Common myeloid progenitor, CD34-positive (primary cell): ENCODE data around the gene UBXN10.

Experiments used
- CTCF ChIA-PET: fragments of 350-600 bp; sonication (Branson Sonifier 250); formaldehyde crosslinking; loops from one replicate; lab custom pipeline; 2021; ENCODE audit warnings: antibody characterized with exemption; lab: Charles Lee
- POLR2A ChIA-PET: fragments of 350-600 bp; sonication (Branson Sonifier 250); formaldehyde crosslinking; loops from one replicate; lab custom pipeline; 2021; ENCODE audit warnings: antibody characterized with exemption; lab: Charles Lee
- DNase-seq, 3 donors: peaks; one replicate each; pipeline versions ENCODE4 v3.0.0 to v3.0.0-alpha.2; 2013
- H3K27ac ChIP-seq, 2 experiments: 1 replicate in 1 of 2; 2 replicates in 1 of 2; pipeline ENCODE4 v1.7.0; 2013; ENCODE audit warnings: inconsistent platforms in 2 of 2, low read length in 2 of 2, mild to moderate bottlenecking in 2 of 2, low read depth in 1 of 2, moderate library complexity in 1 of 2; ENCODE audit not compliant: severe bottlenecking in 2 of 2, insufficient read depth in 1 of 2, poor library complexity in 1 of 2
- H3K27me3 ChIP-seq, 5 experiments: replicated peaks in 2 of 5; 1 replicate in 3 of 5; 2 replicates in 2 of 5; pipeline versions ENCODE4 v1.6.1 to v1.7.0; 2013; ENCODE audit warnings: low read length in 4 of 5, mild to moderate bottlenecking in 2 of 5, moderate library complexity in 2 of 5, inconsistent platforms in 1 of 5; ENCODE audit not compliant: insufficient read depth in 5 of 5, control insufficient read depth in 4 of 5
- H3K36me3 ChIP-seq, 4 experiments: 1 replicate in 2 of 4; 2 replicates in 2 of 4; pipeline versions ENCODE4 v1.6.1 to v1.7.0; 2013; ENCODE audit warnings: low read length in 3 of 4, control low read depth in 1 of 4, mild to moderate bottlenecking in 1 of 4; ENCODE audit not compliant: control insufficient read depth in 4 of 4, insufficient read depth in 4 of 4
- H3K4me1 ChIP-seq, 4 experiments: 1 replicate in 3 of 4; 2 replicates in 1 of 4; pipeline versions ENCODE4 v1.6.1 to v1.7.1; 2013; ENCODE audit warnings: low read length in 3 of 4, mild to moderate bottlenecking in 3 of 4, control low read depth in 1 of 4, inconsistent platforms in 1 of 4, moderate library complexity in 1 of 4; ENCODE audit not compliant: control insufficient read depth in 4 of 4, insufficient read depth in 4 of 4; ENCODE audit errors: control extremely low read depth in 1 of 4
- H3K4me3 ChIP-seq, 7 experiments: 1 replicate in 4 of 7; 2 replicates in 3 of 7; pipeline versions ENCODE4 v1.5.1 to v1.7.0; 2013; ENCODE audit warnings: mild to moderate bottlenecking in 7 of 7, low read length in 6 of 7, moderate library complexity in 6 of 7, inconsistent platforms in 2 of 7, low read depth in 2 of 7, control low read depth in 1 of 7; ENCODE audit not compliant: insufficient read depth in 4 of 7, control insufficient read depth in 1 of 7; ENCODE audit errors: extremely low read depth in 1 of 7
- H3K9me3 ChIP-seq, 5 experiments: 1 replicate in 4 of 5; 2 replicates in 1 of 5; pipeline versions ENCODE4 v1.6.1 to v1.7.1; 2013; ENCODE audit warnings: low read length in 4 of 5, mild to moderate bottlenecking in 2 of 5, inconsistent platforms in 1 of 5, low read depth in 1 of 5, moderate library complexity in 1 of 5; ENCODE audit not compliant: control insufficient read depth in 4 of 5, insufficient read depth in 2 of 5; ENCODE audit errors: control extremely low read depth in 1 of 5
- WGBS: methylation state at CpG from one replicate; pipeline ENCODE4 v1.1.5; 2013; ENCODE audit not compliant: insufficient coverage; 5-methylcytosine and 5-hydroxymethylcytosine counted together

Gene UBXN10

GRCh38 chr1:20174937-20175666 is 10.8 kb upstream of the UBXN10 start:
- Histone ChIP-seq H3K4me1 (peaks cover 0 to 5% (median 0%) of the 10 kb centered on the region in 4 experiments), H3K27ac (no peak overlapping the region), H3K36me3 (no peaks in the 10 kb centered on the region), H3K4me3 (no peak overlapping the region), H3K9me3 (peaks cover 0 to 5% (median 0%) of the 10 kb centered on the region in 5 experiments), H3K27me3 (peaks cover 0 to 9% (median 2%) of the 10 kb centered on the region in 5 experiments)
- ChIA-PET CTCF (interaction anchor here (1.6 kb wide), 1 partner anchor 9 kb away, joined by 4 read pairs; no protein-coding TSS in a partner anchor), POLR2A (no interaction called here)
- DNase-seq: no peak
- WGBS: 77% methylated on average over 7 of the region's 9 CpGs

GRCh38 chr1:20178634-20179370 is 7.1 kb upstream of the UBXN10 start:
- Histone ChIP-seq H3K9me3 (peaks cover 0 to 6% (median 0%) of the 10 kb centered on the region in 5 experiments), H3K27me3 (peaks cover 0 to 35% (median 8%) of the 10 kb centered on the region in 5 experiments), H3K4me1 (no peaks in the 10 kb centered on the region), H3K36me3 (no peaks in the 10 kb centered on the region), H3K27ac (no peak overlapping the region), H3K4me3 (no peak overlapping the region)
- DNase-seq: peak in 1 of 3 donors; percentile 46
- CTCF ChIA-PET: interaction anchor here (1.2 to 3.1 kb wide), 6 partner anchors 9 to 26 kb away, joined by 3 to 11 read pairs (median 8); no protein-coding TSS in a partner anchor
- 95% methylated on average over 9 of the region's 13 CpGs for WGBS
- POLR2A ChIA-PET: interaction anchor here (0.5 to 0.6 kb wide), 2 partner anchors 24 to 41 kb away, joined by 3 to 4 read pairs; no protein-coding TSS in a partner anchor

GRCh38 chr1:20179371-20180128 is 6.3 kb upstream of the UBXN10 start:
- ChIA-PET POLR2A (interaction anchor here (0.6 kb wide), 1 partner anchor 23 kb away, joined by 4 read pairs; no protein-coding TSS in a partner anchor), CTCF (interaction anchor here (1.2 to 3.1 kb wide), 6 partner anchors 8 to 26 kb away, joined by 3 to 11 read pairs (median 8); no protein-coding TSS in a partner anchor)
- Histone ChIP-seq H3K4me1 (no peaks in the 10 kb centered on the region), H3K36me3 (no peaks in the 10 kb centered on the region), H3K9me3 (peaks cover 0 to 6% (median 0%) of the 10 kb centered on the region in 5 experiments), H3K27ac (no peak overlapping the region), H3K4me3 (no peak overlapping the region), H3K27me3 (peaks cover 0 to 42% (median 9%) of the 10 kb centered on the region in 5 experiments)
- no peak for DNase-seq
- 100% methylated on average over 1 of the region's 2 CpGs for WGBS

GRCh38 chr1:20180129-20180843 is 5.6 kb upstream of the UBXN10 start:
- no peaks in the 10 kb centered on the region for H3K36me3 ChIP-seq
- H3K4me3 ChIP-seq: no peak overlapping the region
- no peak overlapping the region for H3K27ac ChIP-seq
- POLR2A ChIA-PET: no interaction called here
- CTCF ChIA-PET: interaction anchor here (1.6 to 3.1 kb wide), 4 partner anchors 9 to 27 kb away, joined by 4 to 11 read pairs (median 10); no protein-coding TSS in a partner anchor
- peaks cover 0 to 50% (median 13%) of the 10 kb centered on the region in 5 experiments for H3K27me3 ChIP-seq
- H3K4me1 ChIP-seq: peaks cover 0 to 2% (median 1%) of the 10 kb centered on the region in 4 experiments
- H3K9me3 ChIP-seq: peaks cover 0 to 6% (median 0%) of the 10 kb centered on the region in 5 experiments
- 96% methylated on average over 5 of the region's 6 CpGs for WGBS
- no peak for DNase-seq

GRCh38 chr1:20180844-20181207 is 5.1 kb upstream of the UBXN10 start:
- H3K9me3 ChIP-seq: peaks cover 0 to 6% (median 0%) of the 10 kb centered on the region in 5 experiments
- H3K27ac ChIP-seq: no peak overlapping the region
- no peaks in the 10 kb centered on the region for H3K36me3 ChIP-seq
- no peak overlapping the region for H3K4me3 ChIP-seq
- 100% methylated on average over 1 of the region's 3 CpGs for WGBS
- ChIA-PET CTCF (interaction anchor here (1.1 to 3.1 kb wide), 3 partner anchors 8 to 28 kb away, joined by 3 to 11 read pairs (median 4); no protein-coding TSS in a partner anchor), POLR2A (no interaction called here)
- H3K27me3 ChIP-seq: peaks cover 0 to 55% (median 17%) of the 10 kb centered on the region in 5 experiments
- DNase-seq: no peak
- peaks cover 0 to 6% (median 6%) of the 10 kb centered on the region in 4 experiments for H3K4me1 ChIP-seq

GRCh38 chr1:20182415-20182814 is 3.5 kb upstream of the UBXN10 start:
- no peak overlapping the region for H3K27ac ChIP-seq
- peaks cover 0 to 14% (median 9%) of the 10 kb centered on the region in 4 experiments for H3K4me1 ChIP-seq
- no peaks in the 10 kb centered on the region for H3K36me3 ChIP-seq
- no peak overlapping the region for H3K4me3 ChIP-seq
- ChIA-PET CTCF (interaction anchor here (1.5 to 1.6 kb wide), 2 partner anchors 11 to 13 kb away, joined by 4 to 5 read pairs; no protein-coding TSS in a partner anchor), POLR2A (no interaction called here)
- peaks cover 0 to 70% (median 30%) of the 10 kb centered on the region in 5 experiments for H3K27me3 ChIP-seq
- no peak for DNase-seq
- H3K9me3 ChIP-seq: peaks cover 0 to 6% (median 0%) of the 10 kb centered on the region in 5 experiments
